OCI-LY3 (cell line): ENCODE results near the gene GALNT14.

Source experiments
- EZH2phosphoT487 ChIP-seq: fragments of 200-600 bp; shearing (Covaris generic); IDR thresholded peaks from 2 replicates; pipeline ENCODE4 v1.6.1; 2018; ENCODE audit warnings: antibody characterized with exemption, mixed run types, low read depth
- TF ChIP-seq, protein P1 (sequence below): fragments of 200-600, 300-600 bp; sonication (generic); IDR thresholded peaks from 2 replicates; pipeline ENCODE4 v1.5.1; 2014; ENCODE audit warnings: antibody characterized with exemption, low read length, low read depth

GRCh38 chr2:30990671-30991070 is 147.6 kb downstream of the GALNT14 start:
- TF ChIP-seq, protein P1, sequence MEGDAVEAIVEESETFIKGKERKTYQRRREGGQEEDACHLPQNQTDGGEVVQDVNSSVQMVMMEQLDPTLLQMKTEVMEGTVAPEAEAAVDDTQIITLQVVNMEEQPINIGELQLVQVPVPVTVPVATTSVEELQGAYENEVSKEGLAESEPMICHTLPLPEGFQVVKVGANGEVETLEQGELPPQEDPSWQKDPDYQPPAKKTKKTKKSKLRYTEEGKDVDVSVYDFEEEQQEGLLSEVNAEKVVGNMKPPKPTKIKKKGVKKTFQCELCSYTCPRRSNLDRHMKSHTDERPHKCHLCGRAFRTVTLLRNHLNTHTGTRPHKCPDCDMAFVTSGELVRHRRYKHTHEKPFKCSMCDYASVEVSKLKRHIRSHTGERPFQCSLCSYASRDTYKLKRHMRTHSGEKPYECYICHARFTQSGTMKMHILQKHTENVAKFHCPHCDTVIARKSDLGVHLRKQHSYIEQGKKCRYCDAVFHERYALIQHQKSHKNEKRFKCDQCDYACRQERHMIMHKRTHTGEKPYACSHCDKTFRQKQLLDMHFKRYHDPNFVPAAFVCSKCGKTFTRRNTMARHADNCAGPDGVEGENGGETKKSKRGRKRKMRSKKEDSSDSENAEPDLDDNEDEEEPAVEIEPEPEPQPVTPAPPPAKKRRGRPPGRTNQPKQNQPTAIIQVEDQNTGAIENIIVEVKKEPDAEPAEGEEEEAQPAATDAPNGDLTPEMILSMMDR = no peak
- no peak for TF ChIP-seq EZH2phosphoT487
